Activated CD4-positive, alpha-beta T cell treated with anti-CD3 and anti-CD28 coated beads for 36 hours (primary cell): ENCODE results near the gene PDE4B. TPM values are rescaled to one million over a fixed set of nuclear protein-coding genes. Genes with fewer than 3 reads are reported as not detected.
A peak's percentile ranks its signal among the peaks of the same experiment; 100 is the strongest.

Experiments
- ATAC-seq: fragments of 200-7000 bp; cut with Tn5 transposase; one replicate; pipeline ENCODE4 v1.10.0; 2021; ENCODE audit warnings: mild to moderate bottlenecking, moderate library complexity
- CTCF ChIA-PET: fragments of 350-600 bp; sonication (Branson Sonifier 250); formaldehyde crosslinking; loops from one replicate; lab custom pipeline; 2021; ENCODE audit warnings: antibody characterized with exemption; lab: Charles Lee
- POLR2A ChIA-PET: fragments of 350-600 bp; sonication (Branson Sonifier 250); formaldehyde crosslinking; loops from one replicate; lab custom pipeline; 2021; ENCODE audit warnings: antibody characterized with exemption, inconsistent platforms; lab: Charles Lee
- DNase-seq: peaks from one replicate; pipeline ENCODE4 v3.0.0-alpha.2; 2020
- H3K27ac Mint-ChIP-seq: one replicate; pipeline ENCODE4 v1.8.0; 2021; ENCODE audit warnings: mixed read lengths
- H3K27me3 Mint-ChIP-seq: one replicate; pipeline ENCODE4 v1.8.0; 2021; ENCODE audit warnings: mixed read lengths
- H3K36me3 Mint-ChIP-seq: one replicate; pipeline ENCODE4 v1.8.0; 2021; ENCODE audit warnings: low read depth, mixed read lengths
- H3K4me1 Mint-ChIP-seq: one replicate; pipeline ENCODE4 v1.8.0; 2021; ENCODE audit warnings: mixed read lengths
- H3K4me3 Mint-ChIP-seq: one replicate; pipeline ENCODE4 v1.8.0; 2021; ENCODE audit warnings: mild to moderate bottlenecking, moderate library complexity, mixed read lengths
- H3K9me3 Mint-ChIP-seq: one replicate; pipeline ENCODE4 v1.8.0; 2021; ENCODE audit warnings: low read depth, mixed read lengths
- intact Hi-C, 2 experiments: fragments of 100-400 bp; cut with DNase I in 1 of 2; cut with micrococcal nuclease in 1 of 2; formaldehyde crosslinking; loops; one replicate each; pipeline versions ENCODE4 v1.14.2 to v1.15.1; 2022 to 2024; cut with DNase I, micrococcal nuclease
- total RNA-seq, 2 experiments: library from RNA; stranded (reverse); gene quantifications; one replicate each; pipeline ENCODE4 v1.2.3, GENCODE V29; 2021

Gene PDE4B
- total RNA-seq, 2 experiments from 2014 or later: 24.2 to 24.7 TPM

GRCh38 chr1:66168948-66169671, 376.4 kb downstream of the PDE4B start:
- intact Hi-C loops: no loop called here
- POLR2A ChIA-PET: no interaction called here
- ATAC-seq (peak; percentile 57), DNase-seq (no peak)
- H3K36me3 Mint-ChIP-seq: no peaks in the 10 kb centered on the region
- H3K9me3 Mint-ChIP-seq: no peaks in the 10 kb centered on the region
- peaks cover 12% of the 10 kb centered on the region for H3K27me3 Mint-ChIP-seq
- H3K4me3 Mint-ChIP-seq: no peak overlapping the region
- CTCF ChIA-PET: interaction anchor here (0.7 kb wide), 1 partner anchor 1417 kb away, joined by 3 read pairs; no protein-coding TSS in a partner anchor
- no peak overlapping the region for H3K27ac Mint-ChIP-seq
- peaks cover 15% of the 10 kb centered on the region for H3K4me1 Mint-ChIP-seq

GRCh38 chr1:66172272-66172671, 379.6 kb downstream of the PDE4B start:
- Mint-ChIP-seq H3K4me1 (peaks cover 15% of the 10 kb centered on the region), H3K36me3 (no peaks in the 10 kb centered on the region), H3K4me3 (no peak overlapping the region), H3K27me3 (peaks cover 12% of the 10 kb centered on the region), H3K9me3 (no peaks in the 10 kb centered on the region), H3K27ac (no peak overlapping the region)
- DNase-seq: no peak
- POLR2A ChIA-PET: no interaction called here
- no peak for ATAC-seq
- intact Hi-C loops: no loop called here
- CTCF ChIA-PET: interaction anchor here (1.4 kb wide), 1 partner anchor 70 kb away, joined by 4 read pairs; no protein-coding TSS in a partner anchor

- H3K36me3 Mint-ChIP-seq: no peaks in the 10 kb centered on the region
- H3K9me3 Mint-ChIP-seq: no peaks in the 10 kb centered on the region
- no peak overlapping the region for H3K4me3 Mint-ChIP-seq
- DNase-seq: no peak
- no peak for ATAC-seq
- CTCF ChIA-PET: interaction anchor here (1.2 kb wide), 1 partner anchor 67 kb away, joined by 4 read pairs; no protein-coding TSS in a partner anchor
- intact Hi-C loops: no loop called here
- POLR2A ChIA-PET: no interaction called here
- H3K4me1 Mint-ChIP-seq: peaks cover 2% of the 10 kb centered on the region
- no peak overlapping the region for H3K27ac Mint-ChIP-seq
- peaks cover 2% of the 10 kb centered on the region for H3K27me3 Mint-ChIP-seq
These were observed 382.4 kb downstream of the PDE4B start for GRCh38 chr1:66175098-66175497.

- CTCF ChIA-PET: interaction anchor here (1.2 kb wide), 1 partner anchor 67 kb away, joined by 4 read pairs; no protein-coding TSS in a partner anchor
- ATAC-seq (no peak), DNase-seq (no peak)
- H3K27ac Mint-ChIP-seq: no peak overlapping the region
- H3K27me3 Mint-ChIP-seq: peaks cover under 1% of the 10 kb centered on the region
- intact Hi-C loops: no loop called here
- H3K36me3 Mint-ChIP-seq: no peaks in the 10 kb centered on the region
- no peaks in the 10 kb centered on the region for H3K9me3 Mint-ChIP-seq
- POLR2A ChIA-PET: no interaction called here
- no peak overlapping the region for H3K4me3 Mint-ChIP-seq
- peaks cover 7% of the 10 kb centered on the region for H3K4me1 Mint-ChIP-seq
These were observed 382.9 kb downstream of the PDE4B start for GRCh38 chr1:66175581-66175980.

- no peaks in the 10 kb centered on the region for H3K9me3 Mint-ChIP-seq
- DNase-seq (no peak), ATAC-seq (no peak)
- intact Hi-C loops: no loop called here
- no peaks in the 10 kb centered on the region for H3K27me3 Mint-ChIP-seq
- H3K4me1 Mint-ChIP-seq: peaks cover 8% of the 10 kb centered on the region
- H3K4me3 Mint-ChIP-seq: no peak overlapping the region
- H3K27ac Mint-ChIP-seq: no peak overlapping the region
- POLR2A ChIA-PET: no interaction called here
- no peaks in the 10 kb centered on the region for H3K36me3 Mint-ChIP-seq
- CTCF ChIA-PET: interaction anchor here (0.6 kb wide), 1 partner anchor 611 kb away, joined by 3 read pairs; no protein-coding TSS in a partner anchor
These were observed 383.5 kb downstream of the PDE4B start for GRCh38 chr1:66176012-66176715.

GRCh38 chr1:66176832-66177231, 384.1 kb downstream of the PDE4B start:
- ATAC-seq: no peak
- Mint-ChIP-seq H3K4me1 (peaks cover 13% of the 10 kb centered on the region), H3K27me3 (no peaks in the 10 kb centered on the region), H3K36me3 (no peaks in the 10 kb centered on the region), H3K4me3 (no peak overlapping the region), H3K9me3 (no peaks in the 10 kb centered on the region), H3K27ac (no peak overlapping the region)
- no peak for DNase-seq
- intact Hi-C loops: no loop called here
- ChIA-PET POLR2A (no interaction called here), CTCF (interaction anchor here (0.6 kb wide), 1 partner anchor 611 kb away, joined by 3 read pairs; no protein-coding TSS in a partner anchor)

GRCh38 chr1:66177510-66177909, 384.8 kb downstream of the PDE4B start:
- ChIA-PET POLR2A (no interaction called here), CTCF (interaction anchor here (1.1 kb wide), 1 partner anchor 65 kb away, joined by 6 read pairs; no protein-coding TSS in a partner anchor)
- H3K36me3 Mint-ChIP-seq: no peaks in the 10 kb centered on the region
- peaks cover 17% of the 10 kb centered on the region for H3K4me1 Mint-ChIP-seq
- H3K4me3 Mint-ChIP-seq: no peak overlapping the region
- intact Hi-C loops: no loop called here
- H3K9me3 Mint-ChIP-seq: no peaks in the 10 kb centered on the region
- ATAC-seq (no peak), DNase-seq (no peak)
- no peaks in the 10 kb centered on the region for H3K27me3 Mint-ChIP-seq
- H3K27ac Mint-ChIP-seq: no peak overlapping the region

GRCh38 chr1:66182026-66182425, 389.3 kb downstream of the PDE4B start:
- Mint-ChIP-seq H3K27ac (no peak overlapping the region), H3K27me3 (peaks cover 3% of the 10 kb centered on the region), H3K4me3 (no peak overlapping the region), H3K9me3 (no peaks in the 10 kb centered on the region), H3K36me3 (no peaks in the 10 kb centered on the region), H3K4me1 (peaks cover 32% of the 10 kb centered on the region)
- intact Hi-C loops: loop anchor here (1.0 to 5.0 kb wide), 4 partner anchors 35 to 370 kb away; no protein-coding TSS in a partner anchor
- ATAC-seq (no peak), DNase-seq (no peak)
- CTCF ChIA-PET: interaction anchor here (0.9 to 3.5 kb wide), 6 partner anchors 44 to 264 kb away, joined by 3 to 24 read pairs (median 3); no protein-coding TSS in a partner anchor
- POLR2A ChIA-PET: interaction anchor here (0.7 kb wide), 1 partner anchor 50 kb away, joined by 3 read pairs; no protein-coding TSS in a partner anchor

GRCh38 chr1:66182551-66183178, 390.0 kb downstream of the PDE4B start:
- H3K4me1 Mint-ChIP-seq: peaks cover 32% of the 10 kb centered on the region
- peak; percentile 98 for ATAC-seq
- POLR2A ChIA-PET: no interaction called here
- H3K9me3 Mint-ChIP-seq: no peaks in the 10 kb centered on the region
- DNase-seq: peak; percentile 71
- H3K27ac Mint-ChIP-seq: no peak overlapping the region
- CTCF ChIA-PET: interaction anchor here (0.8 to 3.5 kb wide), 6 partner anchors 45 to 346 kb away, joined by 3 to 24 read pairs (median 3); no protein-coding TSS in a partner anchor
- H3K4me3 Mint-ChIP-seq: no peak overlapping the region
- no peaks in the 10 kb centered on the region for H3K36me3 Mint-ChIP-seq
- peaks cover 3% of the 10 kb centered on the region for H3K27me3 Mint-ChIP-seq
- intact Hi-C loops: loop anchor here (1.0 to 5.0 kb wide), 4 partner anchors 35 to 370 kb away; no protein-coding TSS in a partner anchor

- ATAC-seq (no peak), DNase-seq (no peak)
- Mint-ChIP-seq H3K27me3 (peaks cover 5% of the 10 kb centered on the region), H3K27ac (peak overlapping the region; percentile 43), H3K9me3 (no peaks in the 10 kb centered on the region), H3K4me3 (no peak overlapping the region), H3K4me1 (peaks cover 32% of the 10 kb centered on the region), H3K36me3 (no peaks in the 10 kb centered on the region)
- ChIA-PET CTCF (interaction anchor here (0.8 to 3.5 kb wide), 3 partner anchors 59 to 345 kb away, joined by 3 to 24 read pairs (median 4); no protein-coding TSS in a partner anchor), POLR2A (interaction anchor here (0.7 kb wide), 1 partner anchor 93 kb away, joined by 5 read pairs; no protein-coding TSS in a partner anchor)
- intact Hi-C loops: loop anchor here (2.0 to 5.0 kb wide), 3 partner anchors 34 to 59 kb away; no protein-coding TSS in a partner anchor
These were observed 390.7 kb downstream of the PDE4B start for GRCh38 chr1:66183400-66183799.

- ATAC-seq: no peak
- Mint-ChIP-seq H3K27ac (no peak overlapping the region), H3K4me1 (no peaks in the 10 kb centered on the region), H3K9me3 (no peaks in the 10 kb centered on the region), H3K4me3 (no peak overlapping the region), H3K27me3 (peaks cover 2% of the 10 kb centered on the region), H3K36me3 (no peaks in the 10 kb centered on the region)
- intact Hi-C loops: no loop called here
- CTCF ChIA-PET: interaction anchor here (0.6 kb wide), 1 partner anchor 281 kb away, joined by 3 read pairs; no protein-coding TSS in a partner anchor
- POLR2A ChIA-PET: no interaction called here
- no peak for DNase-seq
These were observed 404.4 kb downstream of the PDE4B start for GRCh38 chr1:66197120-66197519.
